Gastrocnemius medialis (tissue), 4 donors: ENCODE results near the gene ZNF516.

Experiments
- POLR2A ChIP-seq, 2 donors: fragments of 450-650 bp; IDR thresholded peaks; one replicate each; pipeline ENCODE4 v1.6.1; 2017; ENCODE audit warnings: antibody characterized with exemption in 2 of 2, mild to moderate bottlenecking in 2 of 2, moderate library complexity in 2 of 2
- TF ChIP-seq, protein P1 (sequence below), 5 experiments: fragments of 450-650 bp in 3 of 5; fragments of 200-600 bp in 2 of 5; sonication (generic) in 2 of 5; IDR thresholded peaks in 4 of 5; conservative IDR thresholded peaks in 1 of 5; 1 replicate in 4 of 5; 2 replicates in 1 of 5; pipeline ENCODE4 v1.5.1; 2016 to 2019; ENCODE audit warnings: antibody characterized with exemption in 5 of 5, mild to moderate bottlenecking in 3 of 5, moderate library complexity in 3 of 5

DNA sequence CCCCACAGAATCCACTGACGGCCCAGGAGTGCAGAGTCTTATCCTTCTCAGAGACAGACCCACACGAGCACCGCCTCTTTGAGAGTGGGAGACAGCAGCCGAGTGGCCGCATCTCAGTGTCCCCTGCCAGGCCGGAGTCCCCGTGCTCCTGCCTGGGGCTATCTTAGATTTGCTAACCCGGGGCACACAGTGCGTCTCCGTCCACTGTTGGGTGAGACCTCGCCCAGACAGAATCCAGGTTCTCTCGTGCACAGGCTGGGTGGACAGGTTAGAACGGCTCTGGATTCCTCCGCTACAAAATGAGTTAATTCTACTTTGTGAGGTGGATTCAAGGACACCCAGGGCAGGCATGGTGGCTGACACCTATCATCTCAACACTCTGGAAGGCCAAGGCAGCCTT, 88.3 kb downstream of the ZNF516 start:
- no peak for TF ChIP-seq POLR2A (IDR thresholded peaks at IDR 0.05)
- TF ChIP-seq, protein P1, sequence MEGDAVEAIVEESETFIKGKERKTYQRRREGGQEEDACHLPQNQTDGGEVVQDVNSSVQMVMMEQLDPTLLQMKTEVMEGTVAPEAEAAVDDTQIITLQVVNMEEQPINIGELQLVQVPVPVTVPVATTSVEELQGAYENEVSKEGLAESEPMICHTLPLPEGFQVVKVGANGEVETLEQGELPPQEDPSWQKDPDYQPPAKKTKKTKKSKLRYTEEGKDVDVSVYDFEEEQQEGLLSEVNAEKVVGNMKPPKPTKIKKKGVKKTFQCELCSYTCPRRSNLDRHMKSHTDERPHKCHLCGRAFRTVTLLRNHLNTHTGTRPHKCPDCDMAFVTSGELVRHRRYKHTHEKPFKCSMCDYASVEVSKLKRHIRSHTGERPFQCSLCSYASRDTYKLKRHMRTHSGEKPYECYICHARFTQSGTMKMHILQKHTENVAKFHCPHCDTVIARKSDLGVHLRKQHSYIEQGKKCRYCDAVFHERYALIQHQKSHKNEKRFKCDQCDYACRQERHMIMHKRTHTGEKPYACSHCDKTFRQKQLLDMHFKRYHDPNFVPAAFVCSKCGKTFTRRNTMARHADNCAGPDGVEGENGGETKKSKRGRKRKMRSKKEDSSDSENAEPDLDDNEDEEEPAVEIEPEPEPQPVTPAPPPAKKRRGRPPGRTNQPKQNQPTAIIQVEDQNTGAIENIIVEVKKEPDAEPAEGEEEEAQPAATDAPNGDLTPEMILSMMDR (IDR thresholded peaks at IDR 0.05 in 4 of 5, conservative IDR thresholded peaks at IDR 0.05 in 1 of 5), result no peak
